ENCODE results near the gene NPTX2.

GRCh38 chr7:98624846-98625420, 7.8 kb downstream of the NPTX2 start:
- TF ChIP-seq CTCF (IDR thresholded peaks at IDR 0.05; ENCODE audit: poor library complexity, severe bottlenecking) (no peak), REST (IDR thresholded peaks at IDR 0.05; ENCODE audit: borderline replicate concordance) (no peak), MXI1 (conservative IDR thresholded peaks at IDR 0.05; ENCODE audit: poor library complexity, severe bottlenecking) (no peak)
